ENCODE results near the gene NCOR2.

DNA sequence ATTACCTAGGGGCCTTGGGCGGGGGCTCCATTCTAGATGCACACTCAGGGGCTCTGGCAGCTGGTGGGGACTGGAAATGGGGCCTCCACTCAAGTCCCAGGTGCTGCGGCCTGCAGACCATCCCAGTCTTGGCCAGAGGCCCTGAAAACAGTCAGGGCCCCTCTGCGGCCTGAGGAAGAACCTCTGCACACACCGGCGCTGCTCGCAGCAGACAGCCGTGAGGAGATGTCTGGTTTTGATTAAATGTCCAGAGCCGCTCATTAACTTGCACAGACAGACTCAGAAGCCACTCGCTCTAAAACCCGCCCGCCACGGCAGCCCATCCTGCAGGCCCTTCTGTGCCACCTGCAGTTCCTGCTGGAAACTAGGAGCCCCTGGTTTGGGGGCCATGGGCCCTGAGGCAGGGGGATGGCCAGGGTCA lies 36.4 kb upstream of the NCOR2 start:
- TF ChIP-seq, protein P1, sequence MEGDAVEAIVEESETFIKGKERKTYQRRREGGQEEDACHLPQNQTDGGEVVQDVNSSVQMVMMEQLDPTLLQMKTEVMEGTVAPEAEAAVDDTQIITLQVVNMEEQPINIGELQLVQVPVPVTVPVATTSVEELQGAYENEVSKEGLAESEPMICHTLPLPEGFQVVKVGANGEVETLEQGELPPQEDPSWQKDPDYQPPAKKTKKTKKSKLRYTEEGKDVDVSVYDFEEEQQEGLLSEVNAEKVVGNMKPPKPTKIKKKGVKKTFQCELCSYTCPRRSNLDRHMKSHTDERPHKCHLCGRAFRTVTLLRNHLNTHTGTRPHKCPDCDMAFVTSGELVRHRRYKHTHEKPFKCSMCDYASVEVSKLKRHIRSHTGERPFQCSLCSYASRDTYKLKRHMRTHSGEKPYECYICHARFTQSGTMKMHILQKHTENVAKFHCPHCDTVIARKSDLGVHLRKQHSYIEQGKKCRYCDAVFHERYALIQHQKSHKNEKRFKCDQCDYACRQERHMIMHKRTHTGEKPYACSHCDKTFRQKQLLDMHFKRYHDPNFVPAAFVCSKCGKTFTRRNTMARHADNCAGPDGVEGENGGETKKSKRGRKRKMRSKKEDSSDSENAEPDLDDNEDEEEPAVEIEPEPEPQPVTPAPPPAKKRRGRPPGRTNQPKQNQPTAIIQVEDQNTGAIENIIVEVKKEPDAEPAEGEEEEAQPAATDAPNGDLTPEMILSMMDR (IDR thresholded peaks at IDR 0.05; ENCODE audit: extremely low read depth in 1 of 2, insufficient read depth in 1 of 2, low read depth in 1 of 2, low read length in 2 of 2): no peak
- TF ChIP-seq EZH2 (IDR thresholded peaks at IDR 0.05; ENCODE audit: borderline replicate concordance, low read depth, low read length, severe bottlenecking): no peak
- TF ChIP-seq POLR2A (IDR thresholded peaks at IDR 0.05; ENCODE audit: low read depth, low read length): no peak
- TF ChIP-seq, protein P2, sequence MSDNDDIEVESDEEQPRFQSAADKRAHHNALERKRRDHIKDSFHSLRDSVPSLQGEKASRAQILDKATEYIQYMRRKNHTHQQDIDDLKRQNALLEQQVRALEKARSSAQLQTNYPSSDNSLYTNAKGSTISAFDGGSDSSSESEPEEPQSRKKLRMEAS (IDR thresholded peaks at IDR 0.05; ENCODE audit: insufficient read depth, insufficient read length): no peak
